Activated CD8-positive, alpha-beta memory T cell treated with anti-CD3 and anti-CD28 coated beads for 36 hours (primary cell): ENCODE results near the gene CEP89. TPM values are rescaled to one million over a fixed set of nuclear protein-coding genes. Genes with fewer than 3 reads are reported as not detected.
"Not testable (repeated sequence)": the region's sequence is repeated elsewhere in the genome, so short reads cannot be mapped to it uniquely, and the experiment has no call there.

Experiments used
- CTCF ChIA-PET: fragments of 350-600 bp; sonication (Branson Sonifier 250); formaldehyde crosslinking; loops from one replicate; lab custom pipeline; 2021; ENCODE audit warnings: antibody characterized with exemption; lab: Charles Lee
- POLR2A ChIA-PET: fragments of 350-600 bp; sonication (Branson Sonifier 250); formaldehyde crosslinking; loops from one replicate; lab custom pipeline; 2021; ENCODE audit warnings: antibody characterized with exemption; lab: Charles Lee
- total RNA-seq, 2 experiments: library from RNA; stranded (reverse); gene quantifications; one replicate each; pipeline ENCODE4 v1.2.3, GENCODE V29; 2021

Gene CEP89
- total RNA-seq, 2 experiments from 2014 or later: 18.5 to 19.5 TPM

DNA sequence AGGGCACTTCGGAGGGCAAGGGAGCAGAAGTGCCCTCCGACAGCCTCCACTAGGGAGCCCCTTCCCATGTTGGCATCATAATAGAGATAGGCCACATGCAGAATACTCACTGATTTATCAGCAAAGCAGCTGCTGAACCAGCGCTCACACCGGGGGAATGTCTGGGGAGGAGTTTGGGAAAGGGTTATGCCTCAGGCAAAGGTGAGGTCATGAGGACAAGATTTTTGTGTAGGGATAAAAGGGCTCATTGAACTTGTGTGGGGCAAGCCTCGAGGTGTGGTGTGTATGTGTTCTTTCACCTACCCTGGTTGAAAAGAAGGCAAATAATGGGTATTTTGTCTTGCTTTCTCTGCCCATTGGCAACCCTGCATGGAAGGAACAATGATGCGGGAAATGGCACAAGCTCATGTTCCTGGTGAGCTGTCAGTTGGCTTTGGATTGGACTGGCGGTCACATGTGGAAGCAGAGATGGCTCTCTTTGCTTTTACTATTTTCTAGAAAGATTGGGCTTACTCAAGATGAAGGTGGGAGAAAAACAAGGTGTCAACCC is 63.0 kb downstream of the CEP89 start:
- ChIA-PET POLR2A (no interaction called here), CTCF (no interaction called here)

DNA sequence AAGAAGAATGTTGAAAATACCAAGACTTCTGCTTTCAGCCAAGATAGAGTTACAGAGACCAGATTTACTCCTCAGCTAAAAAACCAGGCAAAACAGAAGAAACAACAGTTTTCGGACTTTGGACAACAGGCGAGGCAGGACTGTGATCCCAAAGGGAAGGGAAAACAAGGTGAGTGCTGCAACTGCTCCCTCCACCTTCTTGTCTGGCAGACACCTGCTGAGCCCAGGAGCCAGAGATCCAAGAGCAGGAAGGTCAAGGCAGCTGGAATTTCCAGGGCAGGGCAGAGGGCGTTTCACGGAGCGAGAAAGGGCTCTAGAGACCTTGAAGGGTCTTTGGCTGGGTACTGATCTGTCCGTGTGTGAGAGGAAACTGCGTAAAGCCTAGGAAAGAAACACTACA is 69.3 kb downstream of the CEP89 start:
- ChIA-PET CTCF (no interaction called here), POLR2A (no interaction called here)

DNA sequence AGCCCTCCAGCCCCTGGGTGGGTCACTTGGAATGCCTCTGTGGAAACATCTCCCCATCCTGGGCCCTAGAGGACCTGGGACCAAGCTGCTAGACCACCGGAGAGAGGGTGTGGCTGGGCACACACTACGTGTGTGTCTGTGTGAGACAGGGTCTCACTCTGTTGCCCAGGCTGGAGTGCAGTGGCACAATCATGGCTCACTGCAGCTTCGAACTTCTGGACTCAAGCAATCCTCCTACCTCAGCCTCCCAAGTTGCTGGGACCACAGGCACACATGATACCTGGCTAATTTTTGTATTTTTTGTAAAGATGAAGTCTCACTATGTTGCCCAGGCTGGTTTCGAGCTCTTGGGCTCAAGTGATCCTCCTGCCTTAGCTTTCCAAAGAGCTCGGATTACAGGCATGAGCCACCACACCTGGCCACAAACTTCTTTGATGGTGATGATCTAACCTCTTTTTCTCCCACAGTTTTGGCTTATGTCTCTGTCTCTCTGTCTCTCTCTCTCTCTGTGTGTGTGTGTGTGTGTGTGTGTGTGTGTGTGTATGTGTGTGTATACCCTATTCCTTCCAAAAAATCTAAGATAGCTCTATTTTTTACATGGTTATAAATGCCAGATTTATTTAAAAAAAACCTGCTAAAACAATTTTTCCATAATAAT is 70.1 kb downstream of the CEP89 start:
- CTCF ChIA-PET: no interaction called here
- POLR2A ChIA-PET: no interaction called here

DNA sequence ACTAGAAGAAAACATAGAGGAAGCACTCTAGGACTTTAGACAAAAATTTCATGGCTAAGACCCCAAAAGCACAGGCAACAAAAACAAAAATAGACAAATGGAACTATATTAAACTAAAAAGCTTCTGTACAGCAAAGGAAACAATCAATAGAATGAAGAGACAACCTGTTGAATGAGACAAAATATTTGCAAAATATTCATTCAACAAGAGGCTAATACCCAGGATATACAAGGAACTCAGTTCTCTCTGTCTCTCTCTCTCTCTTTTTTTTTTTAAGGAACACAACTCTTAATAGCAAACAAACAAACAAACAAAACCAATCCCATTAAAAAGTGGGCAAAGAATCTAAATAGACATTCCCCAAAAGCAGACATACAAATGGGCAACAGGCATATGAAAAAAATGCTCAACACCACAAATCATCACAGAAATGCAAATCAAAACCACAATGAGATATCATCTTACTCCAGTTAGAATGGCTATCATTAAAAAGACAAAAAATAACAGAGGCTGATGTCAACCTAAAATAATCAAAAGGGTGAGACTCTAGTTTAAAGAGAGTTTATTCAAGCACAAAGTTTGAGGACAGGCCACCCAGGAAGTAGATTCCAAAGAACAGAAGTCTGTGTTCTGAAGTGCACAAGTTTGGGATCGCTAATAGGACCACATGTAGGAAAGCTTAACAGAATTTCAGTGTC is 75.1 kb downstream of the CEP89 start:
- ChIA-PET POLR2A (no interaction called here), CTCF (no interaction called here)

DNA sequence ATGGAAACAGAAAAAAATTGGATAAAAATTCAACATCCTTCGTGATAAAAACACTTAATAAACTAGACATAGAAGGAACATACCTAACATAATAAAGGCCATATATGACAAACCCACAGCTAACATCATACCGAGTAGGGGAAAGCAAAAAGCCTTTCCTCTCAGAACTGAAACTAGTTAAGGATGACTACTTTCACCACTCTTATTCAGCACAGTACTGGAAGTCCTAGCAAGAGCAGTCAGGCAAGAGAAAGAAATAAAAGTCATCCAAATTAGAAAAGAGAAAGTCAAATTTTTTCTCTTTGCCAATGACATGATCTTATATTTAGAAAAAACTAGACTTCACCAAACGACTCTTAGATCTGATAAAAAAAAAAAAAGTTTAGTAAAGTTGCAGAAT is 76.4 kb downstream of the CEP89 start:
- CTCF ChIA-PET: no interaction called here
- POLR2A ChIA-PET: no interaction called here

DNA sequence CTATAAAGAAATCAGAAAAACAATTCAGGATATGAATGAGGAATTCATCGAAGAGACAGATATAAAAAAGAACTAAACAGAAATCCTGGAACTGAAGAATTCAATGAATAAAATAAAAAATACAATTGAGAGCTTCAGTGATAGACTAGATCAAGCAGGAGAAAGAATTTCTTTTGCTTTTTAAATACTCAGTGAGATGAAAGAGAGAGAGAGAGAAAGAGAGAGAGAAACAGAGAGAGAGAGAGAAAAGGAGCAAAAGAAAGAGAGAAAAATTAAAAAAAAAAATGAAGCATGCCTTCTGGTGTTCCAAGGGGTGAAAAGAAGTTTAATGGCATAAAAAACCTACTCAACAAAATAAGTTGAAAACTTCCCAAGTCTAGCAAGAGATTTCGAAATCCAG is 80.1 kb downstream of the CEP89 start:
- POLR2A ChIA-PET: no interaction called here
- CTCF ChIA-PET: interaction anchor here (0.7 kb wide), 1 partner anchor 120 kb away, joined by 3 read pairs; no protein-coding TSS in a partner anchor

DNA sequence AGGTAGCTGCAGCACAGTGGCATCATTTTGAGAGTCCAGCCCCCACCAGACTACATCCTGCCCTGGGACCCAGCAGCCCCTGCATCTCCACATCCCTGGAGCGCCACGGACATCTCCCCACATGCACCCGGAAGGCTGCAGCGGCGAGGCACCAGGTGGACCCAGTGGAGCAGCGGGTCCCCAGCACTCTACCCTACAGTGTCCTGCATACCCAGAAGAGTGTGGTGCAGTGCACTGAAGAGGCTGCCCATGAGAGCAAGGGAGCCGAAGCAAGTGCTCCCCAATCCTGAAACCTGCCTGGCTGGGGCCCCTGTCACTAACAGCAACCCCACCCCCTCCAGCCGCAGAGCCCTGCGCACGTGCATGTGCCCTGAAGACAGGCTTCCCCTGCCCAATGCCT is 80.9 kb downstream of the CEP89 start:
- ChIA-PET POLR2A (no interaction called here), CTCF (no interaction called here)

DNA sequence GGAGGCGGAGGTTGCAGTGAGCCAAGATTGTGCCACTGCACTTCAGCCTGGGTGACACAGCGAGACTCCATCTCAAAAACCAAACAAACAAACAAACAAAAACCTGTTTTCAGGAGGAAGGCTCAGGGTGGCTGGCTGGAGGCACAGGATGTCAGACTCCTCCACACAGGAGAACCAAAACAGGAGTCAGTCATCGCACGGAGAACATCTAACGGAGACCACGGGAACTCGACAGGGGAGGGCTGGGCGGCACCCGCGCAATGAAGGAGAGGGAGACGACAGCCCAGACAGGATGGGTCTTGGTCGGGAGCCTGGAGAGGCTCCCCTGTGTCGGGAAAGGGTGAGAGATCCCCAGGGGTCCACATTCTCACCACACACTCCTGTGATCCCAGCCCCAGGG is 81.4 kb downstream of the CEP89 start:
- ChIA-PET CTCF (no interaction called here), POLR2A (no interaction called here)

DNA sequence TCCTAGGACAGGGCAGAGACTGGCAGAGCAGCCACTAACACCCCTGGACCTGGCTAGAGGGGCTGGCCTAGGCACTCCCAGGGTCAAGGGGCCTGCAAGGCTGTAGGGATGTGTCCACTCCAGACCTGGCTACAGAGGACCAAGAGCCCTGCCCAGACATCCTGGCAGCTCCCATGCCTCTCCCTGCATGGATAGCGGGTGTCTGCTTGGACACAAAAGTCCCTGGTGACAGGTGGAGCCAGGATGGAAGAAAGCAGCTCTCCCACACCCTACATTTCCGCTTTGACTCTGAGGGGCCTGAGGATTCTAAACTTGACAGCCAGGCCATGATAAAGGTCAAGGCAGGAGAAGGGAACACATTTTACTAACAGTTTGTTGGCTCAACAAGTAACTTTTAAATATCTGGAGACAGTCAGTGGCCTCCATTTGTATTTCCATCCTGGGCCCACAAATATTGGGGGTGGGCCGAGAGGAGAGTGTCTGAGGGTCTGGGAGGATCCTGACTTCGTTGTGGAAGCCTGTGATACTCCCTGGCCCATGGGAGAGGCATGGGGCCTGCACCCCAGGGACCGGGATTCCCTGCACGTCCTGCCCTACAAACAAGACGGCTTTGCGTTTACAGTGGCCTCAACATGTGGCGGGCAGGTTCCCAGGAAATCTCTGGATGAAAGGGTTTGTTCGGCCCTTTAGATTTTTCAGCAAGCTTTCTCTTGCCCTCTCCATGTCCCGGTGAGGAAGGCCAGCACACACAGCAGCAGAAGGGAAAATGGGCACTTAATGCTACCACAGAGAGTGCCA is 82.4 kb downstream of the CEP89 start:
- ChIA-PET CTCF (no interaction called here), POLR2A (no interaction called here)

DNA sequence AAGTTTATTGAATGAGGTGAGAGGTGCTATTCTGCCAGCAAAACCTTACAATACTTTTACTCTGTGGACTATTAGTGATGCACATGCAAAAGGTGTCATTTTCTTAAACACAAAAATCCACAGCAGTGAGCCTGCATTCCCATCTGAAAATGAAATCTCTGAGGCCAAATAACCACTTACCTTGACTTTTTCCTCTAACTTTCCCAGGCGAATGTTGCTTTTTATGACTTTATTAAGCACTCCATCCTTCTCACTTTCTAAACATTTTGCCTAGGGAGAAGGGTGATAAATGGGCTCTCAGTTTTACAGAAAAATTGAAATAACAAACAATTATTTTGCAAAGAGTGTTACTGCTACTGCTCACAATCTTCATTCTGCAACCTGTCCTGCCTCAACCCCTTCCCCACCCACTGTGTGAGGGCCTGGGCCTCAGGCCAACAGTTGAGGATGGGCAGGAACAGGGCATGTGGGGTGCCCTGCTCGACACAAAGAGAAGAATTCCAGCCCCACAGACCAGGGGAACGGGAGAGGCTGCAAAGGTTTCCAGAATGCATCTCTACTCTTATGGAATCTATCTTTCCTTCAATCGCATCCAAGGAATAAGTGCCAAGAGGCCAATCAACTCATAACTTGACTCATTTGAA is 84.1 kb downstream of the CEP89 start:
- ChIA-PET POLR2A (no interaction called here), CTCF (no interaction called here)

DNA sequence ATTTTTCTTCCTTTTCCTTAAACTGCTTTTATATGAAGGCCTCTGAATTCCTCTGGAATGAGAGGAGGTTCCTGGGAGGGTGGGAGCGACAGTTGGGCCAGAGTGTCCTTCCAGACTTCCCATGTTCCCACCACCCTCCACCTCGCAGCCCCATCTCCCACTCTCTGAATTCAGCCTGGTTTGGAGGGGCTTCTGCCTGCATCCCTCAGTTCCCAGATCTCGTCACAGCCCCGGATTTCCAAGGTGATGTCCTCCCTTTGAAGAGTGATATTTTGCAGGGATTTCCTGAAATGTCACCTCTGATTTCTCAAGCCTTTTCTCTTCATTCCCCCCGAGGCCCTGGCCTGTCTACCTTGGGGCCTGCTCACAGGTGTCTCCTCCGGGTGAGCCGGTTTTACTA is 85.5 kb downstream of the CEP89 start:
- POLR2A ChIA-PET: no interaction called here
- CTCF ChIA-PET: no interaction called here

DNA sequence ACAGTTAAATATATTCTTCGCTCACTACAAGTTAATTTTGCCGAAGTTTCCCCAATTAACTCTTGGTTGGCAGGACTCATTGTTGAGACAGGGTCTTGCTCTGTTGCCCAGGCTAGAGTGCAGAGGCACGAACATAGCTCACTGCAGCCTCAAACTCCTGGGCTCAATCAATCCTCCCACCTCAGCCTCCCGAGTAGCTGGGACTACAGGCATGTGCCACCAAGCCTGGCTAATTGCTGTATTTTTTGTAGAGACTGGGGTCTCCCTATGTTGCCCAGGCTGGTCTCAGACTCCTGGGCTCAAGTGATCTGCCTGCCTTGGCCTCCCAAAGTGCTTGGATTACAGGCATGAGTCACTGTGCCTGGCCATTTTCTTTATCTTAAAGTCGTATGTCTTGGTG is 86.5 kb downstream of the CEP89 start:
- CTCF ChIA-PET: not testable (repeated sequence)

DNA sequence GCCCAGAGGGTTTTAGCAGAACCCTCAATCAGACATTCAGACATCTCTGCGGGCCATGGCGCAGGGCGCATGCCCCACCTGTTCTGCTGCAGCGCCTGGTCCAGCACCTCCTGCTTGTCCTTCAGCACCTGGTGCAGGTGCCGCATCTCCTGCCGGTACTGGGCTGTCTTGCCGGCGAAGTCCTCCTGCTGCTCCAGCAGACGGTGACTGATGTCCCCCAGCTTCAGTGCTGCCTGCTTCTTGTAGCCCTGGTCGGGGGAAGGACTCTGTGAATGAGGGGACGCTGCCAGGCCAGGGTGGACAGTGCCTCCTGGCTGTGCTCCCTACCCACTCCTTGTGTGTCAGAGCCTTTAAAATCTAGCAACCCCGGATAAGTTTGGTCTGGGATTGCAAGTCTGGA is 90.0 kb downstream of the CEP89 start:
- ChIA-PET CTCF (no interaction called here), POLR2A (no interaction called here)

More for the DNA sequence above, 86.5 kb downstream of the CEP89 start:
- POLR2A ChIA-PET: not testable (repeated sequence)

DNA sequence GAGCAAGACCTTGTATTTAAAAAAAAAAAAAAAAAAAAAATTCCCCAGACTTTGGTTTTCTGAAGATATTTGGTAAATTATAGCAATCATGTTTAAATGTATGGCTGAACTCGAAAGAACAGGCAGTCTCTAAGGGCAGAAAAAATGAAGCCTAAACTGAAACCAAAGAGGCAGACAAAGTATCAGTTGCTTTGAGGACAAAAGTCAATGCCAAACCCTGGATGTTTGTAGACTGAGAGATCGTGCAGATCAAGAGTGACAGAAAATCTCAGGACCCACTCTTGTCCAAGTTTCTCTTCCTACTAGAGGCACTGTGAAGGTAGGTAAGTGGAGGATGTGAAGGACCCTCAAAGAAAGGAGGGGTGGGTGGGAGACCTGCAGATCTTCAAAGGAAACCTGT is 91.1 kb downstream of the CEP89 start:
- ChIA-PET POLR2A (no interaction called here), CTCF (no interaction called here)

DNA sequence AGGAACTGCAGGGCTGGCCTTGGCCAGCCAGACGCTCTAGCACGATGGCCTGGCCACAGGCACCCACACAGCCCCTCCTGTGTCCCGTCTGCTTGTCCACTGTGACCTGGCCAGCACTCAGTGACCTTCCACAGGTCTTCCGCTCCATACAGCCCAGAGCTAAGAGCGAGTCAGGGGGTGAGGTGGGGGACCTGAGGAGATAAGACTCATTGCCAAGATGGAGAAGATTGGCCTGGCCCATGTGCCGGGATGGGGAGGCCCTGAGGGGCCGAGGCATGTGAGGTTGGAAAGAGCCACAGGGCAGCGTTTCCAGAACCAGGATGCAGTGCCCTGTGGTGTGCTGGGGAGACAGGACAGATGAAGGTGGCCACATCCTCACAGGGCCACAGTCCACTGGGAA is 92.0 kb downstream of the CEP89 start:
- ChIA-PET POLR2A (no interaction called here), CTCF (no interaction called here)

DNA sequence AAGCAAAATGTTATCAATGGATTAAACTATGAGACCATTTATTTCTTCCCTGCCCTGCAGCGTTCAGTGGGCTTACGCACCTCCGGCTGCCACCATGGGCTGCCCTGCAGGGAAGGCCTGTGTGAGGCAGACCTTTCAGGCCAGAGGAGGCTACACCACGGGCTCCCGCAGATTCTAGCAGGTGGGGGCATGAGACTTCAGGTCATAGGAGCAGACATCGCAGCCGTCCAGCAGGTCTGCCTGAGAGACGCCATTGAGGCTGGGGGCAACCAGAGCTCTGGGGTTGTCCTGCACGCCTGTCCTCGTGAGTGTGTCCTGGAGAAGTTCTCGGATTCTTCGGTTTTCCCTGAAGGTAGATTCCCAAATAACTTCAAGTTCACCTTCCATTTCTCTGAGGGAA is 92.8 kb downstream of the CEP89 start:
- ChIA-PET CTCF (no interaction called here), POLR2A (no interaction called here)

DNA sequence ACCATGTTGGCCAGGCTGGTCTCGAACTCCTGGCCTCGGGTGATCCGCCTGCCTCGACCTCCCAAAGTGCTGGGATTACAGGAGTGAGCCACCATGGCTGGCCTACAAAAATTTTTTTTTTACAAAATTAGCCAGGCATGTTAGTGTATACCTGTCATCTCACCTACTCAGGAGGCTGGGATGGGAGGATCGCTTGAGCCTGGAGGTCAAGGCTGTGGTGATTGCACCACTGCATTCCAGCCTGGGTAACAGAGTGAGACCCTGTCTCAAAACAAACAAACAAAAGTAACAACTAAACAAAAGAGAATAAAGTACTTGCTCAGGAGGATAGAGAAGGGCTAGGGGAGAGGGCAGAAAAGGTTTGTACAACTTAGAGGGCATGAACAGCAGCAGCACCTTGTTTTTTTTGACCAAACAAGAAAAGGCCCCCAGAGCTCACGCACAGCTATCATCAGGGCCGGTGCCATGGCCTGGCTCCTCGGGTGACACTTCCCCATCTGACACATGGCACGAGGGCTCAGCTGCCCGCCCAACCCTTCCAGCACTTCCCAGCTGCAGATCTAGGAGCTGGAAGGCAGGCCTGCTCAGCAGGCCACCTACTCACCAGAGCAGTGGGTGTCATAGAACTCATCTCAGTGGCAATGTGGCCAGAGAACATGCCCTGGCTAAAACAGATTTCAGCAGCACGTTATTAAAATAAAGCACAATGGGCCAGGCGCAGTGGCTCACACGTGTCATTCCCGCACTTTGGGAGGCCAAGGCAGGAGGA is 93.6 kb downstream of the CEP89 start:
- POLR2A ChIA-PET: no interaction called here
- CTCF ChIA-PET: no interaction called here

DNA sequence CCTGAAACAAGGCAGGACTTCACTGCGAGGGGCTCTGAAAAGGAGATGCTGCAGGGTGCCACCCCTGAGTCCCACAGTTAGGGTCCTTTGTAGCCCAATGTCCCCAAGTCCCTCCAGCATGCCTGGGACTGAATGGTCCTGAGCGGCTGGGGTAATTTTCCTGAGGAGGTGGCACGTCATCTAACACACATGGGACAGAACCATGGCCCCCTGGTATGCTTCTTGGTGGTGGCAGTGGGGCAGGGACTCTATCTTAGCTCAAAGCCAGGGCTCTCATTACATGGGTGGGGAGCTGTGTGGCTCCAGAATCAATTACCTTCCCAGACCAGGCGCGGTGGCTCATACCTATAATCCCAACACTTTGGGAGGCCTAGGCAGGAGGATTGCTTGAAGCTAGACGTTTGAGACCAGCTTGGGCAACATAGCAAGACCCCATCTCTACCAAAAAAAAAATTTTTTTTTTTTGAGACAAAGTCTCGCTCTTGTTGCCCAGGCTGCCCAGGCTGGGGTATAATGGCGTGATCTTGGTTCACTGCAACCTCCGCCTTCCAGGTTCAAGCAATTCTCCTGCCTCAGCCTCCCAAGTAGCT is 94.3 kb downstream of the CEP89 start:
- ChIA-PET POLR2A (no interaction called here), CTCF (no interaction called here)

DNA sequence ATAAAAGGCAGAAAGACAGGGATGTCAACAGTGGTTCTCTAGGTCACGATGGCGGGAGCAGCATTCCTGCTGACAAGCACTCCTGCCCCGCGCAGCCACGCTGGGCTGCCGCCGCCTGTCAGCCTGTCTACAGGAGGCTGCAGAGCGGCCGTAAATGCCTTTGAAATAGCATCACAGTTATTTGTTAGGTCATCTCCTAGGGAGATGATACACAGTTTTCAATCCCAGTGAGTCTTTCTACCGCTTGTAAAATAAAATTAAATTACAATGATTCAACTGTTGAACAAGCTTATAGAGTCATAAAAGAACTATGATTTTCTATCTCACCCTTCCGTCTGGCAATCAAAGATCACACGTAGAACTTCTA is 94.9 kb downstream of the CEP89 start:
- ChIA-PET POLR2A (no interaction called here), CTCF (no interaction called here)
